Nephron (organoid): ENCODE results near the gene NRSN2.
A peak's percentile ranks its signal among the peaks of the same experiment; 100 is the strongest.

Experiments used
- H3K27ac Mint-ChIP-seq, 3 experiments: 2 replicates each; pipeline ENCODE4 v1.8.0; 2020; ENCODE audit warnings: mixed read lengths in 3 of 3, mild to moderate bottlenecking in 2 of 3, moderate library complexity in 1 of 3
- H3K27me3 Mint-ChIP-seq: 2 replicates; pipeline ENCODE4 v1.8.0; 2021; ENCODE audit warnings: low read depth, mild to moderate bottlenecking, moderate library complexity, mixed read lengths
- H3K36me3 Mint-ChIP-seq: 2 replicates; pipeline ENCODE4 v1.8.0; 2020; ENCODE audit warnings: low read depth, mixed read lengths
- H3K4me1 Mint-ChIP-seq: 2 replicates; pipeline ENCODE4 v1.8.0; 2020; ENCODE audit warnings: mixed read lengths
- H3K4me3 Mint-ChIP-seq, 3 experiments: 2 replicates each; pipeline ENCODE4 v1.8.0; 2020; ENCODE audit warnings: mild to moderate bottlenecking in 3 of 3, mixed read lengths in 3 of 3, moderate library complexity in 2 of 3
- H3K9me3 Mint-ChIP-seq: 2 replicates; pipeline ENCODE4 v1.8.0; 2020; ENCODE audit warnings: mixed read lengths
- CTCF ChIP-seq, 3 experiments: fragments of 200-600 bp; sonication (generic); IDR thresholded peaks; one replicate each; pipeline ENCODE4 v1.5.0; 2021; ENCODE audit warnings: antibody characterized with exemption in 3 of 3; ENCODE audit not compliant: unreplicated experiment in 3 of 3

The NRSN2 gene

GRCh38 chr20:327186-328026, 19.5 kb upstream of the NRSN2 start:
- Mint-ChIP-seq H3K9me3 (no peaks in the 10 kb centered on the region), H3K27me3 (no peaks in the 10 kb centered on the region), H3K4me1 (peaks cover 39% of the 10 kb centered on the region), H3K36me3 (peaks cover 26% of the 10 kb centered on the region), H3K27ac (peak overlapping the region; percentile 43 to 94 (median 85)), H3K4me3 (peak overlapping the region; percentile 89 to 96 (median 95))
- TF ChIP-seq CTCF (IDR thresholded peaks at IDR 0.05; ENCODE audit: unreplicated experiment in 3 of 3): no peak

GRCh38 chr20:328027-328974, 18.6 kb upstream of the NRSN2 start:
- Mint-ChIP-seq H3K4me1 (peaks cover 39% of the 10 kb centered on the region), H3K4me3 (peak overlapping the region; percentile 89 to 96 (median 95)), H3K9me3 (no peaks in the 10 kb centered on the region), H3K27me3 (no peaks in the 10 kb centered on the region), H3K27ac (peak overlapping the region; percentile 43 to 94 (median 85)), H3K36me3 (peaks cover 28% of the 10 kb centered on the region)
- TF ChIP-seq CTCF (IDR thresholded peaks at IDR 0.05; ENCODE audit: unreplicated experiment in 3 of 3): no peak

GRCh38 chr20:328975-329695, 17.8 kb upstream of the NRSN2 start:
- no peak for TF ChIP-seq CTCF (IDR thresholded peaks at IDR 0.05; ENCODE audit: unreplicated experiment in 3 of 3)
- Mint-ChIP-seq H3K27me3 (no peaks in the 10 kb centered on the region), H3K27ac (peak overlapping the region; percentile 40 to 94 (median 43)), H3K4me1 (peaks cover 37% of the 10 kb centered on the region), H3K36me3 (peaks cover 30% of the 10 kb centered on the region), H3K9me3 (no peaks in the 10 kb centered on the region), H3K4me3 (peak overlapping the region; percentile 89 to 96 (median 95))

GRCh38 chr20:329851-330232, 17.1 kb upstream of the NRSN2 start:
- Mint-ChIP-seq H3K27ac (peak overlapping the region; percentile 59 to 94 (median 88)), H3K4me3 (peak overlapping the region; percentile 89 to 96 (median 95)), H3K4me1 (peaks cover 41% of the 10 kb centered on the region), H3K27me3 (no peaks in the 10 kb centered on the region), H3K9me3 (no peaks in the 10 kb centered on the region), H3K36me3 (peaks cover 35% of the 10 kb centered on the region)
- no peak for TF ChIP-seq CTCF (IDR thresholded peaks at IDR 0.05; ENCODE audit: unreplicated experiment in 3 of 3)

- Mint-ChIP-seq H3K27me3 (no peaks in the 10 kb centered on the region), H3K4me3 (peak overlapping the region; percentile 75 to 95 (median 83)), H3K9me3 (no peaks in the 10 kb centered on the region), H3K27ac (peak overlapping the region; percentile 59 to 94 (median 88)), H3K36me3 (peaks cover 39% of the 10 kb centered on the region), H3K4me1 (peaks cover 41% of the 10 kb centered on the region)
- peak; percentile 82 to 87 (median 84) for TF ChIP-seq CTCF (IDR thresholded peaks at IDR 0.05; ENCODE audit: unreplicated experiment in 3 of 3)
These were observed 16.4 kb upstream of the NRSN2 start for GRCh38 chr20:330233-331149.
